ENCODE measurements around the gene ADPRM. TPM values are rescaled to one million over a fixed set of nuclear protein-coding genes. Genes with fewer than 3 reads are reported as not detected.

Gene ADPRM
- total RNA-seq, 1 experiment from 2014 or later = 5.1 TPM

- DNase-seq = no peak
- Histone ChIP-seq H3K4me1 (ENCODE audit: insufficient read depth, low read length) (peaks cover 14% of the 10 kb centered on the region; the same call in 1 of the 2 replicates), H2BK20ac (ENCODE audit: low read depth, low read length, poor library complexity, severe bottlenecking) (no peak overlapping the region)
Observed at GRCh38 chr17:10758062-10758461, 60.7 kb downstream of the ADPRM start.

More at GRCh38 chr17:10758062-10758461, 60.7 kb downstream of the ADPRM start:
- Mint-ChIP-seq H3K27ac (no peak overlapping the region), H3K4me1 (peaks cover 39 to 44% of the 10 kb centered on the region in 2 experiments), H3K27me3 (ENCODE audit: low read depth) (no peaks in the 10 kb centered on the region), H3K4me3 (no peak overlapping the region), H3K36me3 (ENCODE audit: insufficient read depth in 1 of 3, low read depth in 3 of 3) (no peaks in the 10 kb centered on the region), H3K9me3 (no peaks in the 10 kb centered on the region; a peak in 1 of 5 replicates)
- Histone ChIP-seq H4K20me1 (ENCODE audit: control insufficient read depth, insufficient read depth, insufficient read length) (no peaks in the 10 kb centered on the region), H3K79me2 (ENCODE audit: insufficient read depth, low read length) (no peaks in the 10 kb centered on the region), H2BK12ac (ENCODE audit: insufficient read length, low read depth, low read length) (no peak overlapping the region), H3K9ac (ENCODE audit: extremely low read depth, insufficient read length, low read length) (no peak overlapping the region), H3K27ac (ENCODE audit: insufficient read length, low read depth, low read length) (no peak overlapping the region), H2AFZ (ENCODE audit: low read length) (no peak overlapping the region), H2BK15ac (ENCODE audit: low read depth, low read length) (no peak overlapping the region), H2BK120ac (ENCODE audit: low read depth, low read length, poor library complexity, severe bottlenecking) (no peak overlapping the region), H3K79me1 (ENCODE audit: insufficient read depth, low read depth, low read length, poor library complexity, severe bottlenecking) (no peaks in the 10 kb centered on the region), H3K23ac (ENCODE audit: insufficient read length, low read depth, low read length) (no peak overlapping the region), H3K4ac (ENCODE audit: low read depth, low read length) (no peak overlapping the region), H3K18ac (ENCODE audit: insufficient read length, low read depth, low read length) (no peak overlapping the region), H3K56ac (ENCODE audit: insufficient read length, low read depth, low read length) (no peak overlapping the region), H4K8ac (replicated peaks; ENCODE audit: insufficient read length, low read depth, low read length) (no peak overlapping the region), H2AK5ac (ENCODE audit: insufficient read length, low read length) (no peak overlapping the region), H4K5ac (ENCODE audit: insufficient read length, low read depth, low read length) (no peak overlapping the region), H4K91ac (ENCODE audit: insufficient read length, low read depth, low read length) (no peak overlapping the region), H3K14ac (ENCODE audit: insufficient read depth, low read length) (no peak overlapping the region), H3K27me3 (ENCODE audit: insufficient read depth, low read length) (no peaks in the 10 kb centered on the region), H3K4me2 (ENCODE audit: insufficient read depth, insufficient read length, low read length) (no peak overlapping the region), H3T11ph (ENCODE audit: low read length) (no peak overlapping the region), H3K23me2 (ENCODE audit: insufficient read length, low read depth, low read length, poor library complexity, severe bottlenecking) (peaks cover 6% of the 10 kb centered on the region), H3K9me3 (ENCODE audit: control insufficient read depth, low read depth, low read length) (no peaks in the 10 kb centered on the region), H2BK5ac (ENCODE audit: insufficient read length, low read length) (no peak overlapping the region)
- no peak for TF ChIP-seq CTCF (conservative IDR thresholded peaks at IDR 0.05)
- no CpG with 5 or more reads among the region's 6 CpGs for WGBS (ENCODE audit: extremely low coverage, insufficient read length, low lambda C conversion rate)

Other genes with a start within 250 kb of the ADPRM start
- not detected in 2 replicates for gene MYH4, start 228.0 kb upstream of the ADPRM start, total RNA-seq (2021)
- not detected in 2 replicates for gene MYH1, start 179.1 kb upstream of the ADPRM start, total RNA-seq (2021)
- 0.68 and 0.90 TPM in 2 replicates for gene MYH2, start 147.9 kb upstream of the ADPRM start, total RNA-seq (2021)
- 1.9 and 2.9 TPM in 2 replicates for gene MYH3, start 40.3 kb upstream of the ADPRM start, total RNA-seq (2021)
- gene SCO1, start 61 bp upstream of the ADPRM start, total RNA-seq (2021) = 60.3 and 63.6 TPM in 2 replicates
- 6.1 and 7.1 TPM in 2 replicates for gene TMEM220, start 32.4 kb downstream of the ADPRM start, total RNA-seq (2021)
- not detected in 2 replicates for gene TMEM238L, start 106.5 kb downstream of the ADPRM start, total RNA-seq (2021)
- gene PIRT, start 140.5 kb downstream of the ADPRM start, total RNA-seq (2021) = not detected in 2 replicates